Measurements from ENCODE around the gene TMEM175. TPM values are rescaled to one million over a fixed set of nuclear protein-coding genes. Genes with fewer than 3 reads are reported as not detected.

TMEM175 gene
- total and polyA plus RNA-seq, 9 of the 15 experiments (the other 6 are each of a cell fraction or from before 2014, with no cell fraction given) = 0.13 to 30.9 (median 9.4) TPM

DNA sequence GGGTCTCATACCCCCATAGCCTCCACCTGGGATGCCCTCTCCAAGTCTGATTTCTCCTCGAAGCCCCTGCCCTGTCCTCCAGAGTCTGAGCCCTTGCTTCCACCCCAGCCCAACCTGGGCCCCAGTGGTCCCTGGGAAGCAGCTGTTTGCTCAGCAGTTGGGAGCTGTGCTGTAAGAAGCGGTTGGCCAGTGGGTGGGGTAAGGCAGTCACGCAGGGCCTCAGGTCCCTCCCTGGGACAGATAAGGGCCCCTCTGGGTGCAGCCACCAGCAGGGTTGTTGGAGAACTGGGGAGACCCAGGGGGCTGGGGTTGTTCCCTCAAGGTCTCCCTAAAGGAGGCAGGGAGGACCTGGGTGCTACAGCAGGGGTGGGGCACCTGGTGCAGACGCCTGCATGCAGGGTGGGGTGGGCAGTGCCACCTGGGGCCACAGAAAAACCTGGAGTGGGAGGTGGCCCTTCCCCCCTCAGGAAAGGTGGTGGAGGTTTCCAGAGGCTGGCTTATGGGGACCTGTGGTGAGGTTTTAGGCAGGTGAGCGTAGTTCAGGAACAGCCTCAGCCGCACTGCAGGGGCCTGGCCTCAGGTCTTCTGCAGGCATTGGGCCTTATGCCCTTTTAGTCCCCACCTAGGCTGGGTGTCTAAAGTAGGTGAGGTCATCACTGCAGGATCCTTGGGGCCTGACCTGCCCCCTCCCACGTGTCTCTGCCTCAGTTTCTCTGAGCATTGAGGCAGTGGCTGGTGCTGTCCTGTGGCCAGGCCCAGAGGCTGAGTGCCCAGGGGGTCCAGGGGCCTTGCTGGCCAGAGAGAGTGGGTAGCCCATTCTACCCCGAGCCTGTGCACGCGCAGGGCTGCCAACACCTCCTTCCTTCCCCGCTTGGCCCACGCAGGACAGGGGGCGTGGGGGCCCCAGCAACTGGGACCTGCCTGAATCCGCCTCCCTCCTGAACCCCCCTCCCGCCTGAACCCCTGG is 64.1 kb downstream of the TMEM175 start (continued):
- TF ChIP-seq FOXP4 (CRISPR knock-in tag; IDR thresholded peaks at IDR 0.05; ENCODE audit: borderline replicate concordance) (no peak), CXXC5 (CRISPR knock-in tag; IDR thresholded peaks at IDR 0.05) (peak; percentile 88), EGR1 (conservative IDR thresholded peaks at IDR 0.05) (no peak), FOXK2 (conservative IDR thresholded peaks at IDR 0.05 in 1 of 2, IDR thresholded peaks at IDR 0.05 in 1 of 2; ENCODE audit: low read depth in 2 of 2) (peak in 1 of 2 experiments; percentile 93; a peak in 2 of 4 replicates), ZNF444 (CRISPR knock-in tag; IDR thresholded peaks at IDR 0.05) (no peak), SMARCA4 (IDR thresholded peaks at IDR 0.05) (peak; percentile 44; the same call in 1 of the 2 replicates), SUPT5H (IDR thresholded peaks at IDR 0.05) (peak; percentile 55; the same call in 1 of the 2 replicates), TEAD4 (IDR thresholded peaks at IDR 0.05; ENCODE audit: low read length) (0 out of 2 replicates have a peak, but pooled peaks have one; percentile 3), TEAD4 (CRISPR knock-in tag; IDR thresholded peaks at IDR 0.05; ENCODE audit: borderline replicate concordance) (no peak), HOXB6 (CRISPR knock-in tag; IDR thresholded peaks at IDR 0.05; ENCODE audit: borderline replicate concordance) (no peak), SRSF1 (IDR thresholded peaks at IDR 0.05; ENCODE audit: low read depth, low read length) (no peak), POU5F1 (IDR thresholded peaks at IDR 0.05; ENCODE audit: borderline replicate concordance, low read depth, low read length, partially characterized antibody) (no peak), OTX1 (CRISPR knock-in tag; IDR thresholded peaks at IDR 0.05) (no peak), PHB2 (IDR thresholded peaks at IDR 0.05; ENCODE audit: low read depth) (no peak), CBX3 (IDR thresholded peaks at IDR 0.05; ENCODE audit: borderline replicate concordance in 1 of 2, low read length in 2 of 2) (0 out of 3 replicates have a peak, but pooled peaks of 1 of the 2 experiments have one; percentile 8), ZNF121 (CRISPR knock-in tag; conservative IDR thresholded peaks at IDR 0.05) (no peak), PATZ1 (CRISPR knock-in tag; IDR thresholded peaks at IDR 0.05; ENCODE audit: borderline replicate concordance) (no peak; the same call in 1 of the 2 replicates), RBBP5 (IDR thresholded peaks at IDR 0.05; ENCODE audit: borderline replicate concordance, insufficient read depth, low read length, poor library complexity, severe bottlenecking) (no peak)
- TF ChIP-seq, protein P1, sequence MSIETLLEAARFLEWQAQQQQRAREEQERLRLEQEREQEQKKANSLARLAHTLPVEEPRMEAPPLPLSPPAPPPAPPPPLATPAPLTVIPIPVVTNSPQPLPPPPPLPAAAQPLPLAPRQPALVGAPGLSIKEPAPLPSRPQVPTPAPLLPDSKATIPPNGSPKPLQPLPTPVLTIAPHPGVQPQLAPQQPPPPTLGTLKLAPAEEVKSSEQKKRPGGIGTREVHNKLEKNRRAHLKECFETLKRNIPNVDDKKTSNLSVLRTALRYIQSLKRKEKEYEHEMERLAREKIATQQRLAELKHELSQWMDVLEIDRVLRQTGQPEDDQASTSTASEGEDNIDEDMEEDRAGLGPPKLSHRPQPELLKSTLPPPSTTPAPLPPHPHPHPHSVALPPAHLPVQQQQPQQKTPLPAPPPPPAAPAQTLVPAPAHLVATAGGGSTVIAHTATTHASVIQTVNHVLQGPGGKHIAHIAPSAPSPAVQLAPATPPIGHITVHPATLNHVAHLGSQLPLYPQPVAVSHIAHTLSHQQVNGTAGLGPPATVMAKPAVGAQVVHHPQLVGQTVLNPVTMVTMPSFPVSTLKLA (conservative IDR thresholded peaks at IDR 0.05) = peak in 1 of 2 experiments; percentile 58; a peak in 2 of 4 replicates

Data from K562 (cell line).